Hematopoietic multipotent progenitor cell treated with erythropoietin and hydrocortisone succinate and interleukin-3 and kit ligand, for 4 days (in vitro differentiated cells): ENCODE results near the gene SND1.

Source experiments
- DNase-seq: peaks from one replicate; pipeline ENCODE4 v3.0.0-alpha.2; 2015

SND1 gene

DNA sequence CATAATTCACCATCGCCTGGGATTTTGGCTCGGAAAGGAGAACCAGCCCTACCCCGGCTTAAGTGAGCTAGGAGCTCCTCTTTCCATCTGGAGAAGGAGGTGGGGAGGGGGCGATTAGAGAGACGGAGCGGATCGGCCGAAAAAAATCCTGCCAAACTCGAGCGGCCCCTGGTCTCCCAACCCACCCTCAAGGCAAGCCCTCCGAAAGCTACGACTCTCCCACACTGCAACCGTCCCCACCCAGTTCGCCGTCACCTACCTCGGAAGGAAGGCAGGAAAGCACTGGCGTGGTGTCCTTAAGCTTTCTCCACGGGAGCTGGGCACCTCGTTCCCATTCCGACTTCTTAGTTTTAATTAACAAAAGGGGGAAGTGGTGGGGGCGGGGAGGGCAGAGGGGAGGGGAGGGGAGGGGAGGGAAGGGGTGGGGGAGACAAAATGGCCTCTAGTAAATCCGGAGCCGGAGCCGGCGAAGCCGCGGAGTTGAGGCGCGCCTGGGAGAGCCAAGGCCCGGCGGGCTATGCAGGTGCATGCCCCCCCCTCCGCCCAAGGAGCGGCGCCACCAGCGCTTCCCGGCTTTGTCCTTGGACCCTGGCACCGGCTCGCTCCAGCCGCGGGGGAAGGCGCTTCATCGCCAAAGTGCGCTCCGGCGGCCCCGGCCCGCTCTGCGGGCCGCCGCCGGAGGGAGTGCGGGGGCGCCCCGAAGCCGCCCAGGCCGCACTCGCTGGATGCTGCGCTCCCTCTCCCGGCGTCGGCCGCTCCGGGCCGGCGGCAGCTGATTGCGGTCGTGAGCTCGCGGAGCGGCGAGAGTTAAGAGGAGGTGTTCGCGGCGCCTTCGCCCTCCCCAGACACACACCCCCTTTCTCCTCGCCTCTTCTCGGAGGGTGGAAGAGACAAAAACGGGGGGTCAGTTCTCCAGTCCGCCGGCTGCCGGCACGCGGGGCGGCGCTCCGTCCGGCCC, 378.9 kb downstream of the SND1 start, which contains the start of gene LRRC4:
LRRC4 (minus strand) TSS at position 784 of the 958 bp plus-strand sequence. CDS start 797 bp downstream, outside the sequence.
- DNase-seq, result peak; percentile 77

GRCh38 chr7:128031901-128032604, 380.1 kb downstream of the SND1 start:
- DNase-seq, result peak; percentile 89

- DNase-seq, result peak; percentile 41
Observed at GRCh38 chr7:128032605-128033235, 380.7 kb downstream of the SND1 start.

- no peak for DNase-seq
Observed at GRCh38 chr7:128033246-128033645, 381.3 kb downstream of the SND1 start.

GRCh38 chr7:128034825-128035224, 382.8 kb downstream of the SND1 start:
- DNase-seq, result no peak

DNA sequence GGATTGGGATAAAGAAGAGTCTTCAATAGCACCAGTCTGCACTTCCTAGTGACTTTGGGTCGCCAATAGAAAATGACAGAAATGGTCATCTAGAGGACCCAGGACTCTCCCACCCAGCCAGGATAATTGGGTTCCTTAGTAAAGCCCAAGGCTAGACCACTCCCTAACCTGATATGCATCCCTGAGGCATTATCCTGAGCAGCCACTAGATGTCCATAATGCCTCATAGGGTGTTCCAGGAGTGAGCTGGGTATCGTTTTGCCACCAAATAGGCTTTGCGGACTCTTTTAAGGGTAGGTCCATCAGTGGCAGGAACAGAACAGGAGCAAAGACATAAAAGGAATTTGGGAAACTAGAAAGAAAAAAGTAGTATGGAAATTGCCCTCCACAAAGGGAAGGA, 383.7 kb downstream of the SND1 start:
- peak; percentile 35 for DNase-seq

DNA sequence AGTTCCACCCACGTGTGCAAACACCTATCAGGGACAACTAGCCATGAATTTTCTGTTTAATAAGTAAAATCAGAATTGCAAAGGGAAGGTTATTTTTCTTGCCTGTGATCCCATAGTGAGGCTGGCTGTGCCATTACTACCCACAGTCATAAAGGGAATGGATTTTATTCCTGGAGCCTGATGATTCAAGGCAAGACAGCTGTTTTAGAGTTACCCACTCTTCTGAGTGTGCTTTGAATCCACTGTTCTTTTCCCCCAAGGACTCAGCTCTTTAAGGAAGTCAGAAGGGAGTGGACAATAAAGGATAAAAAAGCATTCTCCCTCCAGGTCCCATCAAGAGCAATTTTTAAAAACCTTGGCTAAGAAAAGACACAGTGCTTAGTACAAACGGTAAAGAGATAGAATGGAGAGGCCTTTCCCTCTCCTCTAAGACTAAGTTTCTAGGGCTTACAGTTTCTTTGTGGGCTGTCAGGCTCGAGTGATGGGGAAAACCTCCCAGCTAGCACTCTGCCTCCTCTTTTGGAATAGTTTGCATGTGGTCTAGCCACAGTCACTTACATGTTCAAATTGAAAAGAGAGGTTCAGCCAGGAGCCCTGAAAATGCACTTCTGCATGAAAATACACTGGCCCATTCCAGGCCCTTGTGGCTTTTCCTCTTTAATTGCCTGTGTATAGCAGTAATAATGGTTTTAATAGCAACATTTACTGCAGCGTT, 384.4 kb downstream of the SND1 start:
- DNase-seq, result no peak

- DNase-seq, result no peak
Observed at GRCh38 chr7:128037081-128037480, 385.1 kb downstream of the SND1 start.

DNA sequence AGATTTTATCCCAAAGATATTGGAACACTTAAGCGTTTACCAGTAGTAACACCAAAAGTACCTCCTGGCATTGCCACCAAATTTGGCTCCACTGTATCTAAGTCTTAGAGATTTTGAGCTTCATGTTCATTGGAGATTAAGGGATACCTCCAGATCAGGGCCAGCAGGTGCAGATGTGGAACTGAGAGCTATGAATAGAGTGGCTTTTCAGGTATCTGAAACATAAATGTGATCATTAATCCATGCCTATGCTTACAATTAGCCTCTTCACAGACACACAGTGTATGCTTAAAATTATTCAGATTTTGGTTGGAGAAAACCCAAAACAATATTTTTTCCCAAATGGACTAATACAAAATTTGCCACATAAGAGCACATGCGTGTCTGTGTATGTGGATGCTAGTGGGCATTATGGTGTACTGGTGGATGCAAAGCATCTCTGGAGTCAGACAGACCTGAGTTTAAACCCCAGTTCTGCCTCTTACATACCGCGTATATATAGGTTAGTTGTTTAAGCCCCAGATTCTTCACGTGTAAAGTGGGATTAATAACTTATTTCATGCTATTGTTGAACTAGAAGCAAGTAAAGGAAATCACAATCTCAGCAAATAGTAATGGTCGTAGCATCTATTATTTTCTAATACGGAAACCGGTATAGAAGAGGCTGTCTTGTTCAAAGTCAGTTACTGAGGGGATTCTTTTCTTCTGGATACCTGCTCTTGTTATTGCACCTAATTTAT, 386.1 kb downstream of the SND1 start:
- DNase-seq, result no peak

GRCh38 chr7:128039544-128039953, 387.6 kb downstream of the SND1 start:
- no peak for DNase-seq

- DNase-seq, result no peak
Observed at GRCh38 chr7:128040205-128040604, 388.2 kb downstream of the SND1 start.

DNA sequence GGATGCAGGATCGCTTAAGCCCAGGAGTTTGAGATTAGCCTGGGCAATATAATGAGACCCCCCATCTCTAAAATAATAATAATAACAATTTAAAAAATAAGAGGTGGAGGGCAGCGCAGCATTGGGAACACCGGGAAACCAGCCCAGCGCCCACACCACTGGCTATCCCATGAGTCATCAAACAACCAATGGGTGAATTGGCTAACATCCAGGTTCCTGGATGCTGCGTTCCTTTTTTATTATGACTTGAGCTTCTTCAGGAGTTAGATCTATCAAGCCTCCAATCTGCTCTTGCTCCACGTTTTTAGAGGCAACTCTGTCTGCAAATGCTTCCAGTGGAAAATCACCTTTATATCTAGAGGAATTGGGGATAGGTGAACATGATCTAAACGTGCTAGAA, 389.2 kb downstream of the SND1 start:
- DNase-seq, result no peak

DNA sequence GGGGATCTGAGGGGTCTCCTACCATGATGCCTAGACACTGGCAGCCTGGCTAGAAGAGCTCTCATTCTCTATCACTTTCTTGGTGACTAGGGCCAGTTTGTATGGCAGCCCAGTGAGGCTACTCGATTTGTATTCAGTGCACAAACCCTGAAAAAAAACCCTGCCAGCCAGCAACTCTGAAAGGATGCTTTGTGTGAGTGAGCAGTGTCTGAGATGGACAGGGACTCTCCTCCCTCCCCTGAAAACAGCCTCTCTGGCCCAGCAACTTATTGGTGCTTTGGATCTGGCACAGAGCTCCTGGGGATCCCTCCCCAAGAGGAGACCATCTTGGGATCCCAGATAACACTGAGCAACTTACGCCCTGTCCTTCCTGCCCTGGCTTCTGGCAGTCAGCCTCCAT, 390.0 kb downstream of the SND1 start:
- DNase-seq, result no peak

GRCh38 chr7:128044064-128044463, 392.1 kb downstream of the SND1 start:
- DNase-seq, result peak; percentile 73

- no peak for DNase-seq
Observed at GRCh38 chr7:128045158-128045557, 393.2 kb downstream of the SND1 start.

GRCh38 chr7:128045766-128046165, 393.8 kb downstream of the SND1 start:
- DNase-seq, result no peak

DNA sequence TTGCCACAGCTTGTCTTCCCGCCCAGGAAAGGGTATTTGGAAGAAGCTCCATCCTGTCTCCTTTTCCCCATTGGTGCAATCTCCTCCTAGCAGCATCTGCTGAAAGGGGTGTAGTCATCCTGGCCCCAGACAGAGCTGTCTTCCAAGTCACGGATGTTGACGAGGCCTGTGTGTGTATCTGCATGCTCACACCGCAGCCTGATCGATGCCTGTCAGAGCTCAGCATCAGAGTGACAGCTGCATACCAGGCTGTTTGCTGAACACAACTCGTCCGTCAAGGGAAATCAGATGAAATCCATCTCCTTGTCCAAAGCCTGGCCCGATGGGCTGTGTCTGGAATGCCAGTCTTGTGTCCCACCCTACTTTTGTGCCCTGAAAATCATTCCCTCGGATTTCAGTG, 400.4 kb downstream of the SND1 start:
- DNase-seq, result no peak

GRCh38 chr7:128053023-128053422, 401.0 kb downstream of the SND1 start:
- DNase-seq, result peak; percentile 58

GRCh38 chr7:128053991-128054390, 402.0 kb downstream of the SND1 start:
- DNase-seq, result no peak

GRCh38 chr7:128054511-128054910, 402.5 kb downstream of the SND1 start:
- DNase-seq, result no peak

DNA sequence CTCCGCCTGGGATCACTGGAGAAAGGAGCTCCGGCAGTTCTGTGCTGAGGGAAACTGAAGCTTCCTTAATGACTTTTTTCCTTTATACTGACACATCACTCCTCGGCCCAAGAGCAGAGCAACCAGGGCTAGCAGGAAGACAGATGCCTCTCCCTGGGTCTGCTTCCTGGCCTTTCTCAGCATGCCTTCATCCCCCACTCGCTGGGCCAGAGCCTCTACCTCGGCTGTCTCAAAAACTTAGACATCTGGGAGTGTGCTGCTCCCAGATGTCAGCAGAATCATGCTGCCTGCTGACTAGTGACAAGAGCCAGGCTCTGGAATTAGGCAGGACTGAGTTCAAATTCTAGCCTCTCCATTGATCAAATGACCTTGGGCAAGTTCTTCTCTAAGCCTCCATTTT, 403.6 kb downstream of the SND1 start:
- no peak for DNase-seq

- DNase-seq, result no peak
Observed at GRCh38 chr7:128056901-128057300, 404.9 kb downstream of the SND1 start.
